ENCODE measurements around the gene NEDD4.
"Not testable (repeated sequence)": the region's sequence is repeated elsewhere in the genome, so short reads cannot be mapped to it uniquely, and the experiment has no call there.

Gene NEDD4

DNA sequence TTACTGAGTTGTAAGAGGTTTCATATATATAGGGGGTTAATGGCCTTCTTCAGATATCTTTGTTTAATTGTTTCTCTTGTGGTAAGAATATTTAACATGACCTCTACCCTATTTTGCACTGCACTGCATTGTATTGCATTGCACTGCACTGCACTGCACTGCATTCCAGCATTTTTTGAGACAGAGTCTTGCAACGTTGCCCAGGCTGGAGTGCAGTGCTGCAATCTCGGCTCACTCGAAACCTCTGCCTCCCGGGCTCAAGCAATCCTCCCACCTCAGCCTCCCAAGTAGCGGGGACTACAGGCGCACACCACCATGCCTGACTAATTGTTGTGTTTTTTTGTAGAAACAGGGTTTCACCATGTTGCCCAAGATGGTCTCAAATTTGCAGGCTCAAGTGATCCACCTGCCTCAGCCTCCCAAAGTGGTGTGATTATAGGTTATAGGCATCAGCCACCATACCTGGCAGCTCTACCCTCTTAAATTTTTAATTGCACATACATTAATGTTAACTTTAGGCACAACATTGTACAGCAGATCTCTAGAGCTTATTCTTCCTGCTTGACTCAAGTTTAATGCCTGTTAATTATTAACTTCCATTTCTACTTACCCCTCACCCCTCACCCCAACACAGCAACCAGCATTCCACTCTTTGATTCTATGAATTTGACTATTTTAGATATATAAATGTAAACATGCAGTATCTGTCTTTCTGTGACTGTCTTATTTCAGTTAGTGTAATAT is 38.4 kb downstream of the NEDD4 start:
- no peak for DNase-seq

DNA sequence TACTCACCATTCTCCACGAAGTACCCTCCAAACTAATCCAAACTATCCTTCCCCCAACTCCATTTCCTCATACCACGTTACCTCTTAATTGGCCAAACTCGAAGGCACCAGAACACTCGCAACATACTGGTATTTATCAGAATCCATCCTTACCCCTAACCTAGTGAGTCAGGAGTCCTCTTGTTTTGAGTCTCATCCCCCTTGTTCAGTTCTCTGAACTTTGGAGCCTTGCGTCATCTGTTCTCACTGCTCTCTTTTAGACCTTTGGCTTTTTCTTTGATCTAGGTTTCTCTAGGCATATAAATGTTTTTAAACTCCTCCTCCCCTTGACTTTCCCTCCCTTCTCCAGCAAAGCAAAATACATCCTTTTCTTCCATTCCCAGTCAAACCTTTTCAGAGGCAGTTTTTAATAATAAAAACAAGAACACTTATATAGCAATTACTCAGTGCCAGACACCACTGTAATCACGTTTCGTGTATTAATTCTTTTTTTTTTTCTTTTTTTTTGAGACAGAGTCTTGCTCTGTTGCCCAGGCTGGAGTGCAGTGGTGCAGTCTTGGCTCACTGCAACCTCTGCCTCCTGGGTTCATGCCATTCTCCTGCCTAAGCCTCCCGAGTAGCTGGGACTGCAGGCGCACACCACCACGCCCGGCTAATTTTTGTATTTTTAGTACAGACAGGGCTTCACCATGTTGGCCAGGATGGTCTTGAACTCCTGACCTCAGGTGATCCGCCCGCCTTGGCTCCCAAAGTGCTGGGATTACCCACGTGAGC is 40.7 kb downstream of the NEDD4 start:
- DNase-seq, result not testable (repeated sequence)

DNA sequence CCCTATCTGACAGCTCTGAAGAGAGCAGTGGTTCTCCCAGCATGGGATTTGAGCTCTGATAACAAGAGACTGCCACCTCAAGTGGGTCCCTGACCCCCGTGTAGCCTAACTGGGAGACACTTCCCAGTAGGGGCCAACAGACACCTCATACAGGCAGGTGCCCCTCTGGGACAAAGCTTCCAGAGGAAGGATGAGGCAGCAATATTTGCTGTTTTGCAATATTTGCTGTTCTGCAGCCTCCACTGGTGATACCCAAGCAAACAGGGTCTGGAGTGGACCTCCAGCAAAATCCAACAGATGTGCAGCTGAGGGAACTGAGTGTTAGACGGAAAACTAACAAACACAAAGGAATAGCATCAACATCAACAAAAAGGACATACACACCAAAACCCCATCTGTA is 48.8 kb downstream of the NEDD4 start:
- not testable (repeated sequence) for DNase-seq

DNA sequence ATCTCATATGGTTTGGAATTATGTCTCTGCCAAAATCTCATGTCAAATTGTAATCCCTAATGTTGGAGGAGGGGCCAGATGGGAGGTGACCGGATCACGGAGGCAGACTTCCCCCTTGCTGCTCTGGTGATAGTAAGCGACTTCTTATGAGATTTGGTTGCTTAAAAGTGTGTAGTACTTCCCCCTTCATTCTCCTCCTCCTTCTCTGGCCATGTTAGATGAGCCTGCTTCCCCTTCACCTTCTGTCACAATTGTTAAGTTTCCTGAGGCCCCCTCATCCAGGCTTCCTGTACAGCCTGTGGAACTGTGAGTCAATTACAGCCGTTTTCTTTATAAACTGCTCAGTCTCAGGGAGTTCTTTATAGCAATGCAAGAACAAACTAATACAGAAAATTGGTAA is 51.1 kb downstream of the NEDD4 start:
- no peak for DNase-seq

DNA sequence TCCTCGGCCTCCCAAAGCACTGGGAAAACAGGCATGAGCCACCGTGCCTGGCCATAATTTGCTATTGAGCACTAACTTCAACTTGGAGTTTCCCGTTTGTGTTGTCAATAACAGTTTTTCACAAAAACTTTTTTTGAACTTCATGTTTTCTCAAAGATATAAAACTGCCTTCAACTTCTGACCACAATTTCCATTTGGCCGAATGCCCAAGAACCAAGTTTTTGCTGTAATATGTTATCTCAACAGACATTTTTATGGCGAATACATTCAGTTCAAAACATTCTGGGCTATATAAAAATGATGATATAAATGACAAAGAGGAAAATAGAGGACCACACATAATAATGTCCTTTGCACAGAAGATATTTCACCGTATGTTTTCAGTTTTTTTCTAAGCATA is 56.4 kb downstream of the NEDD4 start:
- no peak for DNase-seq

DNA sequence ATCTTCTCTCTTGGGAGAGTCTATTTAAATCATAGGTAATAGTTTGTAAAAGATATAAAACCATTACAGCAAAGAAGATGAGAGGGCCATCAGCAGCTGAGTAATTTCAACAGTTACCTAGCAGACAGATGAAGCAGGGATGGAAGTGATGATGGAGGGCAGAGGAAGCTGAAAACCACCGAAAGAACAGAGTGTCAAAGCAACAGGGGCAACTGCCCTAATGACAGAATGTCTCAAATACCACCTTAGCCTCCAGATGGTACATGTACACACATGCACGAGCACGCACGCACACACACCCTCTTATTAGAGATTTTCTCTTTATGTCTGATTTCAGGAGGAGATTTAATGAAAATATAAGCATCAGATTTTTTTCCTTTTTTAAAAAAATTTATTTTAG is 64.5 kb downstream of the NEDD4 start:
- DNase-seq, result no peak

DNA sequence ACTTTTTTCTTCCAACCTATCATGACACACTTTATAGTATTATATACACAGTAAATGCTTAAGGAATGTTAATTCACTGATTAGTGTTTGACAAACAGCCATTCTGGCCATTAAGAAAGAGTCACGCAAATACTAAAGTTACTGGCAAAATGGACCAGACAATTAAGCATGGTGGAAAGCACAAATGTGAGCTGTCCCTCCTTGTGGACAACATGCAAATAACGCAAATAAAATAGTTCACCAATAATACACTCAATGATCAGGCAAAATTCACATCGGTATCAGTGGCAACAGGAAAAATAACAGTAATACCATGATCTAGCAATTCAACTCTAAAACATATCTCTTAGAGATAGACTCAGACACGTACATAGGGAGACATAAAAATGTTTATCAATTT is 71.7 kb downstream of the NEDD4 start:
- no peak for DNase-seq

DNA sequence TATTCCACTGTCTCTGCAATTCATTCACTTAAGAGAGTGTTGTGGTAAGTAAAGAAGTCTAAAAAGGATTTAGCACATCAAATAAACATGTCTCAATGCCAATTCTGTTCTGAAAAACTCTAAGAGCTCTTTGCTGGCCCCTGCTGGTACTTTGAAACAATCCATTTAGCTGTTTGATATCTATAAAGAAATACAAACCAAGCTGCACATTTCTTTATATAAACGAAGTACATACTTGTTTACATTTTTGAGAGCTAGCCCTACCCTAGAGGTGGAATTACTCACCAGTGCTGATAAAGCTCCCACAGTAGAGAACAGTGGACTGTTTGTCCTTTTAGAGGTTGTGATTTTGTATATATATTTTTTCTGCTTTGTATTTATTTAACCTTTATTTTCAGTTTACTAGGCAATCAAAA is 75.5 kb downstream of the NEDD4 start:
- no peak for DNase-seq

DNA sequence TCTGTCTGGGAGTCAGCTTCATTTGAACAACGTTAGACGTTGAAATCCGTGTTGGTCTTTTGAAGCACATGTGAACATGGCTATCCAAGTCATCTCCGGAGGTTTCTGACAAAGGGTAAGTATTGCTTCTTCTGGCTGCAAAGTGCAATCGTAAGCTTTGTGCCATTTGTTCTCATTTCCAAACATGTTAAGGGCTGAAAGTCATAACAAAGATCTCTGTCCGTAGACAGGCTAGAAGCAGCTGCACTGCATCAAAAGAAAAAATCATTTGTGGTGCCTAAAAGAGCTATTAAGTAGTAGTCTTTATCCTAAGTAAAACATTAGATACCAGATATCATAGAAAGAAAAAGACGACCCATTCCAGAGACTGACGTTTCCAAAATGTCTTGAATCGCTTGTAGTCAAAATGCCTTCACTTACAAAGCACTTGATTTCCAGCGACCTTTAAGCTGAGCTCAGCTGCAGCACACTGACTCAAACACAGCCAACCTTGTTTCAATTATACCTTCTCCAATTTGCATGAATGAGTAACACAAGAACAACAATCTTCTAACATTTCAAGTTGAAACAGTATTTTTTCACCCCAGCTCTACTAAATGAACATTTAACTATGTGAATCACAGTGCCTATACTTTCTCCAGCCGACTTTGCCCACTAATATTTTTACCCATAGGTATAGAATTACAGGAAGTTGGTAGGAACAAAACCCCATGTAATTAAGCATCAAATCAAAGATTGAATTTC is 76.6 kb downstream of the NEDD4 start:
- no peak for DNase-seq

DNA sequence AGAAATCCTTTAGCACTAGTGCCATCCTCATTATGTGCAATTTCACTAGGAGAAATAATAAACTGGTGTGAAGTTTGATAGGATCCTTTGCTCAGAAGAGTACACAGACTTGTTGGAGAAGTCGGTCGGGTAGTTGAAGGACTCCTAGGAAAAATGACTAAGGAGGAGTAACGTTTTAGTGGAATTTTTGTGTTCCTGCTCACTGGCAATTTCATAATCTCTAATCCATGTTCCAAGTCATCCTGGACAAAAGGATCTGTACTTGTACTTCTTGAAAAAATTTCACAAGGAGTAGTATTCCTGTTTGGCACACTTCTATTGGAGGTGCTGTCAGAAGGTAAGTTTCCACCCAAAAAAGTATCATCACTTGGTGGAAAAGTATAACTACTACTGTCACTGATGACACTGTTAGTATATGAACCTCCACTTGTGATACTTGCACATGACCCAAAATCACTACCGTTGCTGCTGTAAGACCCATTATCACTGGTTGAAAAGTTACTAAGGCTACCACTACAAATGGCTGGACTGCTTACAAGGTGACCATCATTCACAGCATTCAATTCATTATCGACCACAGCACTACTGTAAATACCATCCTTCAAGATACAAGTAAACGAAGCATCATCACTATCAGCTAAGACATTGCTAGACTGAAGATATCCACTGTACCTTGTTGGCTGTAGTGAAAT is 77.4 kb downstream of the NEDD4 start:
- DNase-seq, result no peak

DNA sequence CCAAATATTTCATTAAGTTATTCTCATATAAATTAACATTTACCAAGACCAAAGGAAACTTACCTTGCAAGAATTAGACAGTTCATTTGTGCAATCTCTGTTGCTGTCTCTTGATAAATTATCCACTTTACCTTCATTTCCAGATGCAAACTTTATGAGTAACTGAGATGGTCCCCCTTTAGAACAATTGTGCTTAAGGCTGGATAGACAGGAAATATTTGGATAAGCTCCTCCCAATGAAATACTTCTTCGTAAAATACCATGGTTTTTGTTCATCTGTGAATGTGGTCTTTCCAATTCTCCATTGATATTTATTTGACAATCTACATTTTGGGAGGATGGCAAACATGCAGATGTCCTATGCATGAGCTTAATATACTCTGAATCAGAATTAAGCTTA is 78.2 kb downstream of the NEDD4 start:
- DNase-seq, result no peak

DNA sequence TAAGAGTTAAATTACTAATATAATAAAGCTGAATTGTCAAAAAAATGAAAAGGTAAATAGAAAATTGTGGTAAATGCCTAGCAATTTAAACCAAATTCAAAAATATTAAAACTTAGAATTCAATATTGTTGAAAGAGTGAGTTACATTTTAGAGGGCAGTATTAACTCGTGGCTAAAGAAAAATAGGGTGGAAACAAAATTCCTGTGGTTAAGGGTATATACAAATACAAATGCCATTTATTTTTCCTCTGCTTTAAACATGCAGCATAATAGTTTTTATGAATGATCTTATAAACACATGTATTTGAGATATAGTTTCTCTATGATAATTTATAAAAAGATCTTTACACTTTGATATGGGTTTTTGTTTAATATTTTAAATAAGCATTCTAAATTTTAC is 79.0 kb downstream of the NEDD4 start:
- DNase-seq, result no peak

DNA sequence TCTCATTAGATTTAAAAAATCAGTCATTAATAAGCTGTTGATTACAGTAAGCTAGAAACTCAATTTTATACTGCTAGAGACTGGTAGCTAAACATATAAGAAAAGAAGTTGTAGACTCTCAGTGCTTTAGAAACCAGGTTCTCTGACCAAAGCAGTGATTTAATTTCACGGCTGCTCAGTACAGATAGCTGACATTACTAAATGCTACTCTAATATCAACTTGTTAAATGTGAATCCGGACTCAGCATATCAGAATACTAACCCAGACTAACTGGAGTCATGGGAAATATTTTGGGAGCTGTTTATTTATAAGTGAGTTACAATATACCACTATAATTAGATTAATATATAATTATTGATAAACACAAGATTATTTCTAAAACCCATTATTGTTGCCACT is 80.4 kb downstream of the NEDD4 start:
- no peak for DNase-seq

DNA sequence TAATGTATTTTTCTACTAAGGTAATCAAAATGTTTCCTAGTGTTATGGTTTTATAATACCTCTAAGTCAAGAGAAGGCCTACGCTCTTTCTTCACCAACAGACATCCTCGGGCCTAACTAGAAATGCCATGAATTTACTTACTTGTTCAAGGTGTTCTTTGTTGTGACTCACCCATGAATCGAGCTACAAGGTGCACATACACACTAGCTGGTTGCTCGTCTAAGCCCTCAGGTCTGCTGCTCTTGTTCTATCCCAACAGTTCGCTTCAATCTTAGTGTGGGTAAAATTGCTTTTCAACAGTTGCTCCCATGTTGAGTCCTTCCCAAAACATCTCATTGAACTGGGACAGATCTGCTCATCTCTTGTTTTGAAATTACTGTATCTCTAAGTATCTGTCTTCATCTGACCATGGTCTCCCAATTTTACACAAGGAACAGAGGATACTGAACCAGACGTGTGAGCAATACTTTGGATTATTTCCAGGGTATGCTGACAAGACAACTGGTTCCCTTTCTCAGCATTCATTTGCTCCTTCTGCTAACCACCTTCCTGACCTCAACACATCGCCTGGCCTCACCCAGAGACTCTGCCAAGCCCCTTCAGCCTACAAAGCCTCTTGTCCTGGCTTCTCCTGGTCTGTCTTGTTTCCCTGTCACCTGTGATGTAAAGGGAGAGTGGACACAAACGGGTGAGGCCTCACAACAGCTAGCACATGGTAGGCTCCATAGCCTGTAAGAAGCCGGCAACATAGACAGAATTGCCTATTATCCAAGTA is 84.2 kb downstream of the NEDD4 start:
- DNase-seq, result no peak

DNA sequence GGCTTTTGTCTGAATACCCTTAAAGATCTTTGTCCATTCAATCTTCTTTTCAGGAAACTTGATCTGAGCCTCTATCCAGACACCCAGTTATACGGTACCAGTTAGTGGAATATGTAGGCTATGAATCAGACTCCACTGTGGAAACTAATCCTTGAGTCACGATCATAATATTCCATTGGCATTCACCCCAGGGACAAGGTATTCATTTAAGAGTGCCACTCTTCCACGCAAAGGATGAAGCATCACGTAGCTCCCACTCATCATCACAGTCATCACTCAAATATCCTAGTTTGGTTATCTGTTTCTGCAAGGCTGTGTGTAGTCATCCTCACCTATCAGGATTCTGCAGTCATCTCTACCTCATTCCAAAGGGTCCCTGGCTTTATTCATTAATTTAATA is 85.6 kb downstream of the NEDD4 start:
- no peak for DNase-seq

DNA sequence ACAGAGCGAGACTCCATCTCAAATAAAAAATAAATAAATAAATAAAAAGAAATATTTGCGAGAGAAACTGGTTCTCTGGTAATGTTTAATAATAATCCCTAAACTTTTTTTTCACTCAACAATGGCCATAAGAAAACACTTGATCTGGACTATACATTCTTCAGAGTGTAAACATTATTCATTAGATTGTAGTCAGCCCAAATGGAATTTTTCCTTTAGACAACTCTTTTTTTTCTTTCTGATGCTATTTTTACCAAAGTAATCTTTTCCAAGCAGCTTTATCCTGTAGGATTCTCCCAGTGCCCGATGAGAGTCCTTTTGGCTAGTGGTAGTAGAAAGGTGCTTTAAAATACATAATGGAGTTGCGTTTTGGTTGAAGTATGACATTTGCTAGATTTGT is 90.4 kb downstream of the NEDD4 start:
- DNase-seq, result no peak

DNA sequence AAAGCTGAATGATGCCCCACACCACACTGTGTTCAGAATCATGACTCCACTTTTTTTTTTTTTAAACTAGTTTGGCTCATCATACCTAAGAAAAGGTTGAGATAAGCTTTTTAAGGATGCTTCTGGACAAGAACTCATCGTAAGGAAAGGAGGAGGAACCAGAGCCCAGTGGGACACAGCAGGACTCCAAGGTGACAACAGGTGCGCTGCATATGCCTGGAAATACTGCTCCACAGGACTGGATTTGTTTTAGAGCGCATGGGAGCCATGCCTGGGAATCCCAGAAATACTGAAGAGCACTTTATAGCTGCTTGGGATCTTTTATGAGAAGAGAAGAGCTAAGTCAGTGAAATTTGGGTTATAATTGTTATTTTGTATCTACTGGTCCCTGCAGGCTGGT is 93.4 kb downstream of the NEDD4 start:
- no peak for DNase-seq

DNA sequence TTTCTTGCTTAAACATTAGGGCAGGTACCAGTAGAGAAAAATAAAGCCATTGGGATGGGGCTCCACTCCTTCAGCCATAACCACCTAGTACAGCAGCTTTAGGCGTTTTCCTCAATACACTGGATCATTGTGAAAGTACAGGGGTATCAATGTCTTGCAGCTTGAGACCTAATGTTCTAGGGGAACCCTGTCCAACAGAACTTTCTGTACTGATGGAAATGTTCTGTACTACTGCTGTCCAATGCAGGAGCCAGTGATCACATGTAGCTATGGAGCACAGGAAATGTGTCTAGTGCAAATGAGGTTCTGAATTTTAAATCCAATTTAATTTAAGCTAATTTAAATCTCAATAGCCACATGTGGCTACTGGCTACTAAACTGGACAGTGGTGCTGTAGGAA is 93.9 kb downstream of the NEDD4 start:
- DNase-seq, result no peak

DNA sequence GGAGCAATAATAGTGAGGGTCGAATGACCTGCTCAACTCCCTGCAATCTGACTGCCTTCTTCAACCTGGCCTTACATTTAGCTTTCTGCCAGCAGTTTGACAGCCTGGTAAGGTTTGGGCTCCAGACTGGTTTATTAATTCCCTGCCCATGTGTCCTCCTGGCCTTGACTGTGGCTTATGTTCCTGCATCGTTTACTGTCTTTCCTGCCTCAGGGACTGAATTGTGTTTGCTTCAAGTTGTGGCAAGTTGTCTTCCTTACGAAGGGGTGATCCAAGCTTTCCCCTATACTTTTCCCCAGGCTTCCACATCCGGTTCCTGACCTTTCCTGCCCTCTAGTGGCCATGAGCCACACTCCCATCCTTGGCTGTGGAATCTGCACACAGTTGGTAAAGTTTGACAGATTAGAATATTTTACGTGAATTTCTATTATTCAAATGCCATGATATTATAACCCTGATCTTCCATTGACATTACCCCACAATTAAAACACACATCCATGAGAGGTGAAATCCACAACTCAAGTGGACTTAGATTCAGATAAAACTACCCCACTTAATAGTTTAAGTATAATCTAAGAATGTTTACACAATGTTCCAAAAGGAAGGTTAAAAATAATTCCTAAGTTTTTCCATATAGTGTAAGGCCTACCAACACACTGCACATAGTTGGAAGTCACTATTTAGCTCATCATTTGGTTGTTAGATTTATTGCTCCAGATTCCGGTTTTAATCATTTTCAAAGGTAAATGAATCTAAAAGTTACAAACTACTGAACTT is 95.7 kb downstream of the NEDD4 start:
- no peak for DNase-seq

DNA sequence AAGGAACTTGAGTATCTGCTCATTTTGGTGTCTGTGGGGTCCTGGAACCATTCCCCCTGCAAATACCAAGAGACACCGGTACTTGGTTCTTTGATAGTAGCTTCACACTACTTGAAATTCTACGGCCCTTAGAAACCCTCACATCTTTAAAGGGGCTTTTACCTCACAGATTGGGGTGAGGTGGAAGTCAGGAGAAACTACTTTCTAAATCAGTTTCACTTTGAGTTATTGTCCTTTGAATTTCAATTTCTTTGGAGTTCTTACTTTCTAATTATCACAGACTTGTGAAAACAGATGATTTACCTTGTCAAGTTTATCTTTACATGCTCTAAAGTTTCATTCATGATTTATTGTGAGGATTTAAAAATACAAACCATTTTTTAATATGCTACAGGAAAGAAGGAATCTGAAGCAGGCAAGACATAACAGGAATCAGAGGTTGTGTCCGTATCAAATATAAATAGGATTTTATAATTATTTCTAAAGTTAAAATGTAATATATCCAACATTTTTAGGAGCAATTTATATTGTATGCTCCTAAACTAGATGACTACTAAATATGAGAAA is 98.9 kb downstream of the NEDD4 start:
- DNase-seq, result no peak

DNA sequence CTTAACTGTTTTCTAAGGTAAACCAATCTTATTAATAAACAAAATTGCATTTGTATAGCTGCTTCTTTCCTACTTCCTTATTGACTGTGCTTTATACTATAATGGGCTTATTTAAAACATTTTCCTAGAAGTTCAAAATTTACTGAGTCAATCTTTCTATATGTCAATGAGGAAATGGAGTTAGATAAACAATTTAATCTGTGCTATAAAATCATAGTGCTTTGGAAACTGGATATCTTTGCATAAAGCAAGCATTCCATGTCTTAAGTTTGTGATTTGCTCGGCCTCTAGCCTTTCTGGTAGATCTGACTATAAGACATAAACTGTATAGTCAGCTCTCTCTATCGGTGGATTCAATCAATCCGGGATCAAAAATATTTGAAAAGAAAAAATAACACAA is 99.6 kb downstream of the NEDD4 start:
- no peak for DNase-seq
